GM21360 (cell line): Measurements from ENCODE around the gene JPH2.

Experiments
- ATAC-seq: cut with Tn5 transposase; IDR thresholded peaks from one replicate; pipeline ENCODE4 v1.9.1; 2021; ENCODE audit warnings: mild to moderate bottlenecking, moderate library complexity; ENCODE audit not compliant: unreplicated experiment

JPH2 gene

DNA sequence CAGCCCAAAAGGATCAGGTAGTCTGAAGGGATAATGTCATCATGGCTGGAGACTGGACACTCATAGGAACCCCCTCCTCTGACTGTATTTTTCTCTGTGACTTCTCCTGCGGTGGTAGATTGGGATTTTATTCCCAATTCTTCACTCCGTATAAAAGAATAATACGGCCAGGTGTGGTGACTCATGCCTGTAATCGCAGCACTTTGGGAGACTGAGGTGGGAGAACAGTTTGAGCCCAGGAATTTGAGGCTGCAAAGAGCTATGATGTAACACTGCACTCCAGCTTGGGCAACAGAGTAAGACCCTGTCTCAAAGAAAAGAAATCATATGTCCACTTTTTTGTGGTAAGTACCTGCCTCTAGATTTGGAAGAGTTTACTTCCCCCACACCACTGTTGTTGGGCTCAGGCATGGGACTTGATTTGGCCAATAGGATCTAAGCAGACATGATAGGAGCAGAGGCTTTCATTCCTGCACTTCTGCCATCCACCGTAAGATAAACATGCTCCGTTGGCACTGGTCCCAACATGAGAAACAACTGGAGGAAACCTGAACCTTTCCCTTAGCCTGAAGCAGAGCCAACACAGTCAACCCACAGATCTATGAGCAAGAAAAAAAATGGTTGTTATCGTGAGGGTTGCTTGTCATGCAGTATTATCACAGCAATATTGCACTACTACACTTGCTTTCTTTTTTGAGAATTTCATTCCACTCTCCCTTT lies 82.0 kb downstream of the JPH2 start:
- no peak for ATAC-seq

DNA sequence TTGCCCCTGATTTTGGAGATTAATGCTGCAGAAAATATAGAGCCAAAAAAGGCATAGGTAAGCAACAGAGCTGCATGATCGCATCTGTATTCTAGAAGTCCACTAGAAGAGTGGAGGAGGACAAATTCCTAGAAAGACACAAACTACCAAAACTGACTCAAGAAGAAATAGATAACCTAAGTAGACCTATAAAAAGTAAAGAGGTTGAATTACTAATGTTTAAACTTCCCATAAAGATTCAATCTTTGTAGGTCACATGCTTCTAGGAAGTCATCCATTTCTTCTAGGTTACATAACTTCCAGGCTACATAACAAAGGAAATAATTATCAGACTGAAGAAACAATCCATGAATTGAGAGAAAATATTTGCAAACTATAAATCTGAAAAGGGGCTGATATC lies 84.4 kb downstream of the JPH2 start:
- no peak for ATAC-seq

DNA sequence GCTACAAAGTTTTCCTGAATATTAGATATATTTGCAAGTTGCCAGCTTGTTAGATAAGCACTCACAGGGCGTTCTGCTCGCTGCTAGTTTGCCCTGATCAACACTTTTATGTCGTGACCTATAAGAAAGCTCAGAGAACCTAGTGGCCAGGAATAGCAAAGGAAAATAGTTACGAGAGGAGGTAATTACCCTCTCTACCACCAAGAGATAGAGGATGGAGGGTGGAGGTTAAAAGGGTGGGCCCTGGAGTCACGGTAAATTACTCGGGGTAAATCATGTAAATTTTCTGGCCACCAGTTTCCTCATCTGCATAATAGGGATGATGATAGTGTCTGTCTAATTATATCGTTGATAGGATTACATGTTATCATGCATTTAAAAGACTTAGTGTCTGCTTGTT lies 87.2 kb downstream of the JPH2 start:
- no peak for ATAC-seq

DNA sequence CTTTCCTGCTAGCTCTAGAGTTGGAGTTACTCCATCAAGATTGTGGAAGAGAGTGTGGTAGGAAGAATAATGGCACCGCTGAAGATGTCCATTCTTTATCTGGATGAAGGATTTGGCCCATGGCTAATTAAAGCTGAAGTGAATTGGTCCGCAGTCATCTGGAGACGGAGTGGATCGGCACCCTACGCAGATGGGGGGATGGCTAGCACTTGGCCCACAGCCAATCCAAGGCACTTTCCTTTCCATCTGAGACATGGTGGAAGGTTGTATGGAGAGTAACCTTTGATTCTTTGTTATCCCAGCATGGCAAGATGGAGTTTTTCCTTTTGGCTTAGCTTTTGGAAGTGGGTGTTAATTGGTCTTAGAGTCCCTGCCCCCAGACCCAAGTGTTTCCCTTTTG lies 88.3 kb downstream of the JPH2 start:
- ATAC-seq, result no peak

DNA sequence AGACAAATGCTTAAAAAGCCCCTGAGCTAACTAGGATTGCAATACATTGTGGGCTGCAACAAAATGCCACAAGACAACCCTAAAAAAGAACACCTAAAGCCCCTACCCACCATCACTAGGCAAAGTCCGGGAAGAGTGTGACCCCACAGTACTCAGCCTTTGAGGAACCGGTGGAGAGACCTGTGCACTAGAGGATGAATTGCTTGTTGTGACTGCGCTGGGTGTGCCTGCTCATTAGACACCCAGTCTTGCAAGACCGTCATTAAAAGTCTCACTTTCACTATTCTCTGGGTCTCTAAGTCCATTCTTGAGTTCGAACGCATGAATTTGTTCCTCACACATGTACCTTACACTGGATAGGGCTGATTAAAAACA lies 88.7 kb downstream of the JPH2 start:
- ATAC-seq, result no peak

DNA sequence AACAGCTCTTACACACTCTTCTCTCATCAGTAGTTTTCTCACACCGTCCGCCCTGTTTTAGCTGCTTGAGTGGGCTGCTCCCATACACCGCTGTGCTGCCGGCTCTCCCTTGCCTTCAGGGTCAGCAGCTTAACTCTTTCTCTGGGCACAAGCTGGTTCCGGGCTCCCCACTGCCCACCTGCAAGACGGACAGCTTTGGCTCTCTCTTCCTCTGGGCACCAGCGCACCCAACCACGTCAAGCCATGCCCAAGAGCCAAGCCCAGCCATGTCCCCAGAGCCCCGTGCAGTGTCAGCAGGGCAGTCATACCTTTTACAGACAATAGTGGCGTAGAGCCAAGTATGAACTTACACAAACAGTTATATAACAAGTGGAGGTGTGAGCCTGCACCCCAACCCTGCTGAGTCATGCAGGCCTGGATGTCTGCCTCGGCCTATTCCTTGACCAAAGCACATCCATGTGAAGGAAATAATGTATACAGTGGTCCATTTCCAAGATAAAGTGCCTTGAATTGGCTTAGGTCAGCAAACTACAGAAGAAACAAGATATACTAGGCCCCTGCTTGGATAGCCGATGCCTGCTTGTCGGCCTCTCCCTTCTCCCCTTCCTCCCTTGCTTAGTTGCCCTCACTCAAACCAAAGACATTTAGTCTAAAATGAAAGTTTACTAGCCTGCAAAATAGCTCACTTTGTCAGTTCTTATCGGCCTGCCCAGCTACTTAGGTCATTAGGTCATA lies 89.3 kb downstream of the JPH2 start:
- ATAC-seq, result no peak

DNA sequence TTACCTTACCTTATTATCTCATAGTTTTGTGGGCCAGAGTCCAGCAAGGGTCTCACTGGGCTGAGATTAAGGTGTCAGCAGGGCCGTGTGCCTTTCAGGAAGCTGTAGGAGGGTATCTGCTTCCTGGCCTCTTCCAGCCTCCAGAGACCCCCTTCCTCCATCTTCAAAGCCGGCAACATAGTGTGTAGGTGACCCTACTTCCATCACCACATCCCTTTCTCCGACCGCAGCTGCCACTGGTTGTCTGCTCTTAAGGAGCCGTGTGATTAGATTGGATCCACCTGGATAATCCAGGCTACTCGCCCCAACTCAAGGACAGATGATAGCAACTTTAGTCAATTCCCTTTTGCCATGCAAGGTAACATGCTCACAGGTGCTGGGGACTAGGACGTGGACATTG lies 91.2 kb downstream of the JPH2 start:
- no peak for ATAC-seq

DNA sequence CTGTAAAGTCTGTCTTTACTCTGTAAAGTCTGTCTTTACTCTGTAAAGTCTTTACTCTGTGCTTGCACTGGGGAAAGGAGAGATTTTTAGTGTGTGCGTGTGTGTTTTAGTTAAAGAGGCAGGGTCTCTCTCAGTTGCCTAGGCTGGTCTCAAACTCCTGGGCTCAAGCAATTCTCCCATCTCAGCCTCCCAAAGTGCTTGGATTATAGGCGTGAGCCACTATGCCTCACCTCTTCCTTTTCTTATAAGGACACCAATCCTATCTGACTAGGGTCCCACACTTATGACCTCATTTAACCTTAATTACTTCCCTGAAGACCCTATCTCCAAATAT lies 93.8 kb downstream of the JPH2 start:
- no peak for ATAC-seq

DNA sequence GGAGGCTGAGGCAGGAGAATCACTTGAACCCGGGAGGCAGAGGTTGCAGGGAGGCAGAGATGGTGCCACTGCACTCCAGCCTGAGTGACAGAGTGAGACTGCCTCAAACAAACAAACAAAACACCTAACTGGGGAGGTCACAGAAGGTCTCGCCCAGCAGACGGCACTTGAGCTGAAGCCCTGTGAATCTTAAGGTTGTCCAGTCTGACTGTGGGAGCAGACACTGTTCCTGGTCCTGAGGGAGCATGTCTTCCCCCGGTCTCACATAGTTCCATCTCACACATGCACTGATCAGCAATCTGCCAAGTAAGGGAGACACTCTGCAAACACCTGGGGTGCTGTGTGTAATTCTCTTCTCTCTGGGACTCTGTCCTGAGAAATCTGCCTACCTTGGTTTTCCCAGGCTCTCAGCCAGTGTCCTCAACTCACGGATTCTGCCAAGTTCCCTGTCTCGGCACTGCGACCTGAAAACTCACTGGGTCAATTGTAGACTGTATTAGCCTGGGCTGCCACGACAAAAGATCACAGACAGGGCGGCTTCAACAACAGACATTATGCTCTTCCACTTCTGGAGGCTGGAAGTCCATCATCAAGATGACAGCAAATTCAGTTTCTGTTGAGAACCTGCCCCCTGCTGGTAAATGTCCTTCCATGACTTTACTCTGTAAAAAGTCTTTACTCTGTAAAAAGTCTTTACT lies 94.3 kb downstream of the JPH2 start:
- ATAC-seq, result no peak

DNA sequence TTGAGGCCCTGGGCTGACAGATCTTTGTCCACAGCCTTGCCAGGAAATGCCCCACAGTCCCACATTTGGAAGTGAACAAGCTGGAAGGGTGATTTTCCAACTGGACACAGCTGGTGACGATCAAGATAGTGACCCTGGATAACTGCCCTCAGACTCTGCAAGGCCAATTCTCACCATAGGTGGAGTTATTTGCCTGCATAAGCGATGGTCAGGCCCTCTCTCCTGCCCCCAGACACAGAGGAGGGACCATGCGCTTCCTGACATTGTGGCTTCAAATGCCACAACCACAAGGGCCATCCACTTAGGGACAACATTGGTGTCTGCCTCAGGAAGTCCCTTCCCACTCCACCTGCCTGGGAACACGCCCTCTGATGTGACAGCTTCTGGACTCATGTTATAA lies 96.0 kb downstream of the JPH2 start:
- no peak for ATAC-seq

DNA sequence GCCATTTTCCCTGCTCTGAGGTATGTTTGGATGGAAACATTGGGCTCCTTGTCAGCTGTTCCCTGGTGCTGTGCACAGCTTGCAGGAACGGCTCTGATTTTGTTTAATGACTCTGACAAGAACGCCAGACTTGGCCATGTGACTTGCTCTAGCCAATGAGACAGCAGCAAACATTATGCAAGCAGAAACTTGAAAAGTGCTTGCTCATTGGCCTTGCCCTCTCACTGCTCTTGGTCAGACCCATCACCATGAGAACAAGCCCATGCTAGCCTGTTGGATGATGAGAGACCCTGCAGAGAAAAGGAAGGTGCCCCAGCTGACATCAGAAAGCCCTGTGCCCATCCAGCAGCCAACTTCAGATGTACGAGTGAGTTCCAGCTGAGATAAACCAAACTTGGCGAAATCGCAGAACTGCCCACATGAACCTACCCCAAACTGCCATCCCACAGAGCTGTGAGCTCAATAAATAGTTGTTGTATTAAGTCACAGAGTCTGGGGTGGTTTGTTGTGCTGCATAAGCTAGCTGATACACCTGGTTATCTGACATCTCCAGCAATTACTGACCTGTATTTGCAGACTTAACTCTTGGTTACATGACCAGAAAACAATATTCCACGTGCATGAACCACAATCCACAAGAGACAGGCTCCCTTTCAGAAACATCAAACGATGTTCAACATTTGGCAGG lies 96.9 kb downstream of the JPH2 start:
- ATAC-seq, result no peak

DNA sequence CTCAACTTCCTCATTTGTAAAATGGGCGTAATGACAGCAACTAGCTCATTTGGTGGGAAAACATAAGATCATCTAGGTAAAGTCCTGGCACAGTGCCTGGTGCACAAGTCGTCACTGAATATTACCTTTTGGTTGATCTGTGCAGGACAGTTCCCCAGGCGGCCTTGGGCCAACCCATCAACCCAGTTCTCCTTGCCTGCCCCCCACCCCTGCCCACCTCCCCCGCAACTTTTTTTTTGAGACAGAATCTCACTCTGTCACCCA lies 99.2 kb downstream of the JPH2 start:
- ATAC-seq, result no peak

DNA sequence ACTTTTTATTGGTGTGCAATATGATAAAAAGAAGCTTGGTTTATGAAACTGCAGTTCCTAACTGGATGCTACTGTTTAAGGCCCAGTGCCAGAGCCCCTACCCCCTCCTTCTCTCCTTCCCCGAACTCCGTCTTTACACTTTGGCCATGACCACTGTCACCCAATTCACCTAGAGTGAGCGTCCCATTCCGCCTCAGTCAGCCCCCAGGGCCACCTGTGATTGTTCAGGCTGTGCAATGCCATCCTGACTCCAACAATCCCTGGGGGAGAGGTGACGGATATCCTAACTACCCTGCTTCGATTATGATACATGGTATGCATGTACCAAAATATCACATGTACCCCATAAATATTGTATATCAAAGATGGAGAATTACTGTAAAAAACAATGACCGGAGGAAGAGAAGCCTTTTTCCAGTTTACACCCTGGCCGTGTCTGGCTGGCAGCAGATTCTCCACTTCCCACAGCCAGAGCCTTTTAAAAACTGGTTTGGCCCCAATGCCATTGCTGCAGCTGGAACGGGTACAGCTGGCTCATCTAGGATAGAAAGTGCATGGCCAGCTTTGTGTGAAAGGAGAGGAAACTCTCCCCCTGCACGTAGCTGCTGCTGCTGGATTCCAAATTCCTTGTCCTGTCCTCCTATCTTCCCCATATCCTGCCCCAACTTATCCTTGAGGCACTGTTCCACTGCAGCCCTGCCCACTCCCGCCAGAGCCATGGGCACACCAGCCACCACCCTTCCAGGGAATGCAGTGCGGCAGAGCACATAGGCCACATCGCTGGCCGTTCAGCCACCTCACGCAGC lies 99.7 kb downstream of the JPH2 start:
- no peak for ATAC-seq

DNA sequence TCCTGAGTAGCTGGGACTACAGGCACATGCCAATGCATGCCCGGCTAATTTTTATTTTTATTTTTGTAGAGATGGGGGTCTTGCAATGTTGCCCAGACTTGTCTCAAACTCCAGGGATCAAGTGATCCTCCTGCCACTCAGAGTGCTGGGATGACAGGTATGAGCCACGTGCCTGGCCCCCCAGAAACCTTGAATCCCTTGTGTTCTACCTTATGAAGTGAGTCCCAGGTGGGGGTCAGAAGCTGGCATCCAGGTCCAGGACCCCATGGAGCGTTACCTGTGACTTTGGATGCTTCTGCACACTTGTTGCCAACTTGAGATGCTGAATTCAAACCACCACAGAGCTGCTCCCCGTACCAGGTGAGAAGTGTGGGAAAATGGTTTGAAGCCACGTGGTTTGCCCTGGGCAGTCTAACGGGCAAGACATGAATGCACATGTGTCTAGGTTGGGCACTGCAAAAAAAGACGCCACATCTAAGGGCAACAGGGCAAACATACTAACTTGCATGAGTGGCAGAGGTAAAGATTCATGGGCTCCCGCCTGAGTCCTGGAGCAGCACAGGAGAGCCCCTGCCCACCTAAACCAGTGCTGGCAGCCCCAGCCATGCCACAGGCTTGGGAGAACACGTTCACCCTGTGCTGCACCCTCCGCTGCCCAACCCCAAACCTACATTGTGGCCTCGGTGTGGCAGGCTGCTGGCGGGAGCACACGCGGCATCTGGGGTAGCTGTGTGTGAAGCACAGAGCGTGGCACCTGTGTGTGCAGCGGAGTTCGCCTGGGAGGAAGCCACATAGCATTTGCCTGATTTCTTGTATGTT lies 101.2 kb downstream of the JPH2 start:
- ATAC-seq, result no peak

DNA sequence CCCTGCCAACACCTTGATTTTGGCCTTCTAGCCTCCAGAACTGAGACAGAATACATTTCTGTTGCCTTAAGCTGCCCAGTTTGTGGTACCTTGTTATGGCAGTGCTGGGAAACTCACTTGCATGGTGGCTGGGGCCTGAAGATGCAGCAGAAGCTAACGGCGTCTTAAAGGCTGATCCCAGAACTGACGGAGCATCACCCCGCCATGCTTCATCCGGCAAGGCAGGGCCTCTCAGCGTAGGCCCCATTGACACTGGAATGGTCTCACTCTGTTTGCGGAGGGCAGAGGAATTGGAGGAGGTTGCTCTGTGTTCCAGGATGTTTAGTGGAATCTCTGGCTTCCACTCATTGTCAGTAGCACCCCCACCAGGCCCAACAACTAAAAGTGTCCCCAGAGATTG lies 102.1 kb downstream of the JPH2 start:
- no peak for ATAC-seq

DNA sequence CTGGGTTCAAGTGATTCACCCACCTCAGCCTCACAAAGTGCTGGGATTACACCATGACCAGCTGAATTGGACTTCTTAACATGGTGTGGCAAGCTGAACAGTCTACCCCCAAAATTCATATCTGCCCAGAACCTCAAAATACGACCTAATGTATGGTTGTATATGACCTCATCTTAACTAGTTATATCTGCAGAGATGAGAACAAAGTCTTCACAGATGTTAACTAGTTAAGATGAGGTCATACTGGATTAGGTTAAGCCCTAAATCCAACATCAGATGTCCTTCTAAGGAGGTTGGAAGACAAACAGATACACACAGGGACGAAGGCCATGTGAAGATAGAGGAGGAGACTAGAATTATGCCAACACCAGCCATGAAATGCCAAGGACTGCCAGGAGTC lies 102.5 kb downstream of the JPH2 start:
- no peak for ATAC-seq

DNA sequence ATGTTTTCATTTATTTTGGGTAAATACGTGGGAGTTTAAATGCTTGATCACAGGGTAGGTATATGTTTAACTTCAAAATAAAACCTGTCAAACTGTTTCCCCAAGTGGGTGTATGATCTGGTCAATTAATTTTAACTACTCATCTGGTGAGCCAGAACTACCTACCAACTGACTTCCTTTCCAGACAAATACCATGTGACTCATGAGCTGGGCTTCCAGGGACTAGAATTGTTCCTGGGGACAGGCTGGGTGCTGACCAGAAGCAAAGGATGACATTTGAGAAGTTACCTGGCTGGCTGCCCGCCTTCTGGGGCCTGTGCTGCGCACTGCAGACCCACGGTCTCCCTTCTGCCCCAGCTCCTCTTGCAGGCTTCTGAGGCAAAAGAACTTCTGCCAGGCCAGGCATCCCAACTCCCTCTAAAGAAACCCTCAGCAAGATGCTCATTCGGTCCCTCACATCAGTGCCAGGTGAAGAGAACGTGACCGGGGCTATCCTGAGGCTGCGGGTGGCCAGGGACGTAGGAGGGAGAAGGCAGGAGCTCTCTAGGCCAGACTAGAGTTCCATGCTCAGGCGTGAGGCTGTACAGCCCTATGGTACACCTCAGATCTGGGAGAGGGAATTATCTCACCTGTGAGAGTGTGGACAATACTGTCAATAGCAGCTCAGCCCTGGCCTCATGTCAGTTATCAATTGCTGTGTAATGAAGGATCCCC lies 103.6 kb downstream of the JPH2 start:
- ATAC-seq, result no peak

DNA sequence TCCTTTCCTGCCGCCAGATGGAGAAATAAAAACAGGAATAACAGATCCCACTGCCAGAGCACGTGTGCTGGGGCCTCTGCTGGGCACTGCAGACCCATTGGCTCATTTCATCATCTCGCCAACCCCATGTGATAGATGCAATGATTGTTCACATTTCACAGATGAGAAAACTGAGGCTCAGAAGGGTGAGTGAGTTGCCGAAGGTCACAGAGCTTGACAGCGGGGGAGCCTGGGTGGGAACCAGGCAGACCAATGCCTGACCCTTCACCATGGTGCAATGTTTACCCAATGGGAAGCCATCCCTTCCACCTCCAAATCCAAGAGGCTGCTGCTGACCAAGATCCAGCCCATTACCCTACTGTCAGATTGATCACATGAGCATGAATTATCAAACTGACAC lies 105.1 kb downstream of the JPH2 start:
- no peak for ATAC-seq

DNA sequence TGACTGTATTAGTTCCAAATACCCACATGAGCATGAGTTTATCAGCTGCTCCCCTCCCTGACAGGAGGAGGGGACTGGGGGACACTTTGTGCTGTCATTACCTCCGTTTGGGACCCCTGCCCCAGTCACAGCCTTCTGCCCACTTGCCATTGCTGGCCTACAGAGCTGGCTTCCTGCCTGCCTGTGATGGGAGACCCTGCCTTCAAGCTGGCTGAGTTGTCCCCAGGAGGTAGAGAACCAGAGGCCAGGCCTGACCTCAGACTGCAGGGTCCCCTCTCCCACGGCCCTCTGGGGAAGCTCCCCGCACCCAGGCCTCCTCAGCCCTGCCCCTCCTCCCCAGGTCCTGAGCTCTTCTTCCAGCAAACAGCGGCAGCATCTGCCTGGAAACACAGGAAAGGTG lies 105.5 kb downstream of the JPH2 start:
- no peak for ATAC-seq
